Thoracic aorta (tissue), 2 donors: ENCODE data around the gene CREBZF. TPM values are rescaled to one million over a fixed set of nuclear protein-coding genes. Genes with fewer than 3 reads are reported as not detected.

Experiments
- ATAC-seq: fragments of 150-250 bp; one replicate; pipeline ENCODE4 v1.8.0; 2017; ENCODE audit warnings: low read depth; ENCODE audit not compliant: insufficient number of reproducible peaks, low FRiP score
- DNase-seq: peaks from one replicate; pipeline ENCODE4 v3.0.0-alpha.2; 2020; ENCODE audit warnings: low spot score
- H3K27ac ChIP-seq, 2 donors: fragments of 200-600 bp; sonication (generic); 1 replicate in 1 of 2; 2 replicates in 1 of 2; pipeline ENCODE4 v1.5.1; 2016; ENCODE audit warnings: mild to moderate bottlenecking in 2 of 2, moderate library complexity in 2 of 2
- H3K27me3 ChIP-seq: fragments of 200-600 bp; sonication (generic); replicated peaks from 2 replicates; pipeline ENCODE4 v1.6.0; 2016; ENCODE audit warnings: mild to moderate bottlenecking; ENCODE audit not compliant: insufficient read depth
- H3K36me3 ChIP-seq: fragments of 200-600 bp; sonication (generic); one replicate; pipeline ENCODE4 v1.5.1; 2016
- H3K4me1 ChIP-seq, 2 donors: fragments of 200-600 bp; sonication (generic); 1 replicate in 1 of 2; 2 replicates in 1 of 2; pipeline versions ENCODE4 v1.5.1 to v1.6.0; 2016; ENCODE audit warnings: low read depth in 2 of 2, mild to moderate bottlenecking in 1 of 2; ENCODE audit not compliant: control insufficient read depth in 1 of 2
- H3K4me3 ChIP-seq: fragments of 200-600 bp; sonication (generic); 2 replicates; pipeline ENCODE4 v1.5.1; 2016; ENCODE audit warnings: mild to moderate bottlenecking
- H3K9me3 ChIP-seq: fragments of 200-600 bp; sonication (generic); 2 replicates; pipeline ENCODE4 v1.5.1; 2016
- CTCF ChIP-seq: fragments of 200-600 bp; sonication (generic); IDR thresholded peaks from one replicate; pipeline ENCODE4 v1.5.1; 2019; ENCODE audit warnings: antibody characterized with exemption
- total RNA-seq, 2 donors: library from RNA; depleted of rRNA; stranded (reverse); fragments of >200 nt; gene quantifications; one replicate each; pipeline versions ENCODE4 v1.1.0 to v1.2.3, GENCODE V29; 2016

The CREBZF gene
- total RNA-seq, 2 donors from 2014 or later = 74.9 to 88.3 TPM

- Histone ChIP-seq H3K4me3 (no peak overlapping the region), H3K4me1 (no peaks in the 10 kb centered on the region), H3K27ac (no peak overlapping the region), H3K36me3 (no peaks in the 10 kb centered on the region), H3K9me3 (no peaks in the 10 kb centered on the region), H3K27me3 (no peaks in the 10 kb centered on the region)
- TF ChIP-seq CTCF = no peak
- ATAC-seq (no peak), DNase-seq (no peak)
Observed at GRCh38 chr11:85694385-85694980, 29.6 kb upstream of the CREBZF start.

GRCh38 chr11:85685820-85686459 lies 21.0 kb upstream of the CREBZF start, which contains the start of gene CCDC89:
Gene CCDC89, minus strand, starts transcription at chr11:85686195. Its CDS starts 65 bp downstream, at chr11:85686130.
- no peaks in the 10 kb centered on the region for H3K9me3 ChIP-seq
- peak; percentile 64 for DNase-seq
- H3K36me3 ChIP-seq = no peaks in the 10 kb centered on the region
- peaks cover 5 to 15% of the 10 kb centered on the region in 2 donors for H3K4me1 ChIP-seq
- peak within 1 kb of the TSS; percentile 54 to 77 for H3K27ac ChIP-seq
- peak within 1 kb of the TSS; percentile 75 for H3K4me3 ChIP-seq
- peak; percentile 100 for ATAC-seq
- no peaks in the 10 kb centered on the region for H3K27me3 ChIP-seq
- no peak for TF ChIP-seq CTCF

GRCh38 chr11:85685125-85685819 lies 20.3 kb upstream of the CREBZF start:
- H3K36me3 ChIP-seq = no peaks in the 10 kb centered on the region
- TF ChIP-seq CTCF = no peak
- peak overlapping the region; percentile 75 for H3K4me3 ChIP-seq
- ATAC-seq = no peak
- H3K27me3 ChIP-seq = no peaks in the 10 kb centered on the region
- H3K9me3 ChIP-seq = no peaks in the 10 kb centered on the region
- no peak for DNase-seq
- peaks cover 5 to 15% of the 10 kb centered on the region in 2 donors for H3K4me1 ChIP-seq
- peak overlapping the region; percentile 54 to 75 for H3K27ac ChIP-seq

- TF ChIP-seq CTCF = no peak
- Histone ChIP-seq H3K9me3 (no peaks in the 10 kb centered on the region), H3K4me1 (peaks cover 5 to 15% of the 10 kb centered on the region in 2 donors), H3K4me3 (peak overlapping the region; percentile 84), H3K36me3 (no peaks in the 10 kb centered on the region), H3K27ac (no peak overlapping the region), H3K27me3 (no peaks in the 10 kb centered on the region)
- no peak for DNase-seq
- no peak for ATAC-seq
Observed at GRCh38 chr11:85682330-85683305, 17.7 kb upstream of the CREBZF start.
